Panc1 (cell line): ENCODE data around the gene CD163L1.

Experiments used
- POLR2AphosphoS5 ChIP-seq: IDR thresholded peaks from 2 replicates; pipeline ENCODE4 v1.6.1; 2012; ENCODE audit warnings: mild to moderate bottlenecking, low read depth, low read length, moderate library complexity
- SIN3A ChIP-seq: IDR thresholded peaks from 2 replicates; pipeline ENCODE4 v1.6.1; 2012; ENCODE audit warnings: low read depth, mild to moderate bottlenecking, low read length, moderate library complexity, borderline replicate concordance; ENCODE audit not compliant: insufficient read depth
- TF ChIP-seq, protein P1 (sequence below): fragments of 450-650 bp; IDR thresholded peaks from 2 replicates; pipeline ENCODE4 v1.5.1; 2017; ENCODE audit warnings: mild to moderate bottlenecking
- TF ChIP-seq, protein P2 (sequence below), 2 experiments: IDR thresholded peaks; 2 replicates each; pipeline ENCODE4 v1.6.1; 2011 to 2012; ENCODE audit warnings: low read depth in 2 of 2, control low read depth in 1 of 2, low read length in 1 of 2, mild to moderate bottlenecking in 1 of 2, moderate library complexity in 1 of 2; ENCODE audit not compliant: insufficient read depth in 1 of 2

DNA sequence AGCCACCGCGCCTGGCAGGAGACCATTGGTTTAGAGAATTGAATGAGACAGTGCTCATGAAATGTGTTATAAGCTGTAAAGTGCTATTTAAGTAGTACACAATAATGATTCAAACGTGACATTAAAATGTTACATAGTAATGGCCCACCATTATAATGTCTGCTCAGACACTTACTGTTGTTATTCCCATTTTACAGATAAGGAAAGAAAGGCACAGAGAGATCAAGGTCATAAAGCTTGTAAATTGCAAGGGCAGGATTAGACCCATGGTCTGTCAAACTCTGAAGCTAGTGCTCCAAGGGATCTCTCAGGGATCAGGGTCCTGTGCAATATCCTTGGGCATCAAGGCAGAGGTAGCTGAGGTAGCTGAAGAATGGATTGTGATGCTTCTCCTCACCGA is 133.9 kb downstream of the CD163L1 start:
- TF ChIP-seq, protein P1, sequence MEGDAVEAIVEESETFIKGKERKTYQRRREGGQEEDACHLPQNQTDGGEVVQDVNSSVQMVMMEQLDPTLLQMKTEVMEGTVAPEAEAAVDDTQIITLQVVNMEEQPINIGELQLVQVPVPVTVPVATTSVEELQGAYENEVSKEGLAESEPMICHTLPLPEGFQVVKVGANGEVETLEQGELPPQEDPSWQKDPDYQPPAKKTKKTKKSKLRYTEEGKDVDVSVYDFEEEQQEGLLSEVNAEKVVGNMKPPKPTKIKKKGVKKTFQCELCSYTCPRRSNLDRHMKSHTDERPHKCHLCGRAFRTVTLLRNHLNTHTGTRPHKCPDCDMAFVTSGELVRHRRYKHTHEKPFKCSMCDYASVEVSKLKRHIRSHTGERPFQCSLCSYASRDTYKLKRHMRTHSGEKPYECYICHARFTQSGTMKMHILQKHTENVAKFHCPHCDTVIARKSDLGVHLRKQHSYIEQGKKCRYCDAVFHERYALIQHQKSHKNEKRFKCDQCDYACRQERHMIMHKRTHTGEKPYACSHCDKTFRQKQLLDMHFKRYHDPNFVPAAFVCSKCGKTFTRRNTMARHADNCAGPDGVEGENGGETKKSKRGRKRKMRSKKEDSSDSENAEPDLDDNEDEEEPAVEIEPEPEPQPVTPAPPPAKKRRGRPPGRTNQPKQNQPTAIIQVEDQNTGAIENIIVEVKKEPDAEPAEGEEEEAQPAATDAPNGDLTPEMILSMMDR: no peak
- TF ChIP-seq POLR2AphosphoS5: no peak
- TF ChIP-seq SIN3A: no peak
- TF ChIP-seq, protein P2, sequence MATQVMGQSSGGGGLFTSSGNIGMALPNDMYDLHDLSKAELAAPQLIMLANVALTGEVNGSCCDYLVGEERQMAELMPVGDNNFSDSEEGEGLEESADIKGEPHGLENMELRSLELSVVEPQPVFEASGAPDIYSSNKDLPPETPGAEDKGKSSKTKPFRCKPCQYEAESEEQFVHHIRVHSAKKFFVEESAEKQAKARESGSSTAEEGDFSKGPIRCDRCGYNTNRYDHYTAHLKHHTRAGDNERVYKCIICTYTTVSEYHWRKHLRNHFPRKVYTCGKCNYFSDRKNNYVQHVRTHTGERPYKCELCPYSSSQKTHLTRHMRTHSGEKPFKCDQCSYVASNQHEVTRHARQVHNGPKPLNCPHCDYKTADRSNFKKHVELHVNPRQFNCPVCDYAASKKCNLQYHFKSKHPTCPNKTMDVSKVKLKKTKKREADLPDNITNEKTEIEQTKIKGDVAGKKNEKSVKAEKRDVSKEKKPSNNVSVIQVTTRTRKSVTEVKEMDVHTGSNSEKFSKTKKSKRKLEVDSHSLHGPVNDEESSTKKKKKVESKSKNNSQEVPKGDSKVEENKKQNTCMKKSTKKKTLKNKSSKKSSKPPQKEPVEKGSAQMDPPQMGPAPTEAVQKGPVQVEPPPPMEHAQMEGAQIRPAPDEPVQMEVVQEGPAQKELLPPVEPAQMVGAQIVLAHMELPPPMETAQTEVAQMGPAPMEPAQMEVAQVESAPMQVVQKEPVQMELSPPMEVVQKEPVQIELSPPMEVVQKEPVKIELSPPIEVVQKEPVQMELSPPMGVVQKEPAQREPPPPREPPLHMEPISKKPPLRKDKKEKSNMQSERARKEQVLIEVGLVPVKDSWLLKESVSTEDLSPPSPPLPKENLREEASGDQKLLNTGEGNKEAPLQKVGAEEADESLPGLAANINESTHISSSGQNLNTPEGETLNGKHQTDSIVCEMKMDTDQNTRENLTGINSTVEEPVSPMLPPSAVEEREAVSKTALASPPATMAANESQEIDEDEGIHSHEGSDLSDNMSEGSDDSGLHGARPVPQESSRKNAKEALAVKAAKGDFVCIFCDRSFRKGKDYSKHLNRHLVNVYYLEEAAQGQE (IDR thresholded peaks at IDR 0.05; ENCODE audit: insufficient read depth in 1 of 2, low read depth in 2 of 2, low read length in 1 of 2): no peak
